Stimulated activated CD4-positive, alpha-beta T cell treated with anti-CD3 and anti-CD28 coated beads, TNF-alpha, amount 100 ng/mL, for 4 hours (primary cell): ENCODE data around the gene LRRC34.

Experiments used
- DNase-seq, 3 experiments: peaks; one replicate each; pipeline ENCODE4 v3.0.0-alpha.2; 2020; ENCODE audit warnings: low read depth in 3 of 3

The LRRC34 gene

DNA sequence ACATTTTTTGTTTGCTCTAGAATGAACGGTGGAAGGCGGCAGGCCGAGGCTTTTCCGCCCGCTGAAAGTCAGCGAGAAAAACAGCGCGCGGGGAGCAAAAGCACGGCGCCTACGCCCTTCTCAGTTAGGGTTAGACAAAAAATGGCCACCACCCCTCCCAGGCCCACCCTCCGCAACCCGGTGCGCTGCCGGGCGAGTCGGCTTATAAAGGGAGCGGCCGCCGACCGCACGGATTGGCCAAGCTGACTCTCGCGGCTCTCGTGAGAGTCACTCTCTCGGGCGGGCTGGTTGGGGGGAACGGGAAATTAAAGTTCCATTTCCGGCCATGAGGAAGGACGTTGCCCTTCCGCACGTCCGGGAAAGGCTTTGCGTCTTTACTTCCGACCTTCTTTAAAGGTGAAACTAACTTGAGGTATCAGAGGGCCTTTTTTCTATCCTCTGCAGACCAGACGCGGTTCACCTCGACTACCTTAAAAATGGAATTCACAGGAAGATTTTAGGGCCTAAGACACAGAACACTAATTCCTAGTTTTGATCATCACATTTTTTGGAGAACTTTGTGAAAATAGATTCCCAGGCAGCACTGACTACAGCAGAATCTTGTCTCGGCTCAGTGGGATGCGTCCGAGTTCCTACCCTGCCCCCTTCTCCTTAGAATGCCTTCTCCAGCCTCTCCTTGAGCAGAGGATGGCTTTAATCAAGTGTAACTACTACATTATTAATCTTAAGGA, 47.7 kb downstream of the LRRC34 start, which contains the start of gene TERC:
Gene TERC (minus strand): TSS at position 179 of the 731 bp plus-strand sequence.
- peak; percentile 80 to 86 (median 81) for DNase-seq

DNA sequence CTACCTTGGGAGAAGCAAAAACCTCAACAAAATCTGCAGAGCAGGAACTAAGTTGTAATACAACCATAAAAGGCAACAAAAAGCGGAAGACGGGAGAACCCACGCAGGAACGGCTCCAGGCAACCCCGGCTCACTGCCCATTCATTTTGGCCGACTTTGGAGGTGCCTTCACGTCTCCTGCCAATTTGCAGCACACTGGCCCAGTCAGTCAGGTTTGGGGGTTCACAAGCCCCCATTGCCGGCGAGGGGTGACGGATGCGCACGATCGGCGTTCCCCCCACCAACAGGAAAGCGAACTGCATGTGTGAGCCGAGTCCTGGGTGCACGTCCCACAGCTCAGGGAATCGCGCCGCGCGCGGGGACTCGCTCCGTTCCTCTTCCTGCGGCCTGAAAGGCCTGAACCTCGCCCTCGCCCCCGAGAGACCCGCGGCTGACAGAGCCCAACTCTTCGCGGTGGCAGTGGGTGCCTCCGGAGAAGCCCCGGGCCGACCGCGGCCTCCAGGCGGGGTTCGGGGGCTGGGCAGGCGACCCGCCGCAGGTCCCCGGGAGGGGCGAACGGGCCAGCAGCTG, 48.3 kb downstream of the LRRC34 start:
- peak; percentile 41 to 51 (median 42) for DNase-seq

DNA sequence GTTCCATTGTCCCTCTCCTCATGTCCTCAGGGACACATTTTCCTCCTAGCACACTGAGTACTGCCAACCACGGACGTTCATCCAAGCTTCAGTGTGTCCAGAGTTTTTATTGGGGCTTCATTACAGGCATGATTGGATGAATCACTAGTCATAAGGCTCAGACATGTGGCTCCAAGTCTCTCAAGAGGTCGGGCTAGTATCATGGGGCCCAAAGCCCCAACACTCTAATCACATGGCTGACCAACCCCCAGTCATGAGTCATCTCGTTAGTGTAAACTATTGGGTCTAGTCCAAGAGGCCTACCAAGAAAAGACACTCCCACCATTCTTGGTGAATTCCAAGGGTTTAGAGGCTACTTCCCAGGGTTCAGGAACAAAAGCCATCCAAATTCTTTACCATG, 52.2 kb downstream of the LRRC34 start:
- no peak for DNase-seq

DNA sequence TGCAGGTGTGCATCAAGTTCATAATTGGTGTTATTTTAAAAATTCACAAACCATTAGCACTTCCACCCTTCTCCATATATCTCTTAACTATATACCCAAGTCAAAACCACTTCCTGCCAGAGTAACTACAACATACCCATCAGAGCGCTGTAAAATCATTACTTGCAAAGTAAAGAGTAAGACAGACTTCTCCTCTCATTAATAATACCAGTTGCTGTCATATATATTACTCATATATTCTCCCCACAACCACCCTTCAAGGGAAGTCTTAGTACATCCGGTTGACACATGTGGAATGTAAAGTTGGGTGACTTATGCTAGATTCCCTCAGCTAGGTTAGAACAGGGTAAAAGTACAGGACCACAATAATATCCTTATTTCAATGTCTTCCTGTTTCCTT, 53.4 kb downstream of the LRRC34 start:
- no peak for DNase-seq

DNA sequence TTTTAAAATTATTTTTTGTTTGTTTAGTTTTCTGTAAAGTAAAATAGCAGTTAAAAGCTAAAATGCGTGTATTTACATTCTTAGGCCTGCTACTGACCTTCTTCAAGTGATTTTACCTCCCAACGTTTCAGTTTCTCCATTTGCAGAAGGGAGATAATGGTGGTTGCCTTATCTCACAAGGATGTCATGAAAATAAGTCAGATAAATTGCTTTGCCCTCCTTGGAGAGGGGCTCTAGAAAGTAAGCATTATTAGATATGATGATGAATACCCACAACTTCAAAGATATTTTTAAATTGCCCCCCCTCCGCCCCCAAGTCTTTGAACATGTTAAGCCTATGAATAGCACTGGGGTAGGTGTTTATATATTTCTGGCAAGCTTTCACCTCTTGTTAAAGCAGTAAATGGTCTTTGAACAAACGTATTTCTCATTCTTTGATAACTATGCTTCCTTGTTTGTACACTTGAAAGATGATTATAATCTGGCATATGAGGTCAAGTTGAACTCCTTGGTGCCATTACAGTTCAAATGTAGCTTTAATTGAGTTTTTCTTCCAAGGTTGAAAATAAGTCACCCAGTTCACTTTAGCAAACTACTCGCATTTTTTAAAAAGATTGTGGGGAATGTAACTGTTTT, 54.2 kb downstream of the LRRC34 start:
- DNase-seq, result no peak

DNA sequence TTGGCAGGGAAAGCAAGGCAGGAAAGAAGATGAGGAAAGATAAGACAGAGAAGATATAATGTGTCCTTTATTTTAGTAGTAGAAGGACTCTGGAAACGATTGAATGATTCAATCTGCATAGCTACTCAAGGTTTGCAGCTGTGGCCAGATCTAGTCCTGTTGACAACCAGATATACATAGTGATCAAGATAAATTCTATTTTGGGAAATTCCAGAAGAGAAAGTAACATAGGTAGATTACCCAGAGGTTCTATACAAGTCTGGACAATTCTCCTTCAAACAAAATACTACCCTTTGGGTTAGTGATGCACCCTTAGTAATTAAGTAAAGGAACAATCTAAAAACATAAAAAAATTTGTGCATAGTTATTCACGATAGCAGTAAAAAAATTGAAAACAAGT, 57.2 kb downstream of the LRRC34 start:
- no peak for DNase-seq

DNA sequence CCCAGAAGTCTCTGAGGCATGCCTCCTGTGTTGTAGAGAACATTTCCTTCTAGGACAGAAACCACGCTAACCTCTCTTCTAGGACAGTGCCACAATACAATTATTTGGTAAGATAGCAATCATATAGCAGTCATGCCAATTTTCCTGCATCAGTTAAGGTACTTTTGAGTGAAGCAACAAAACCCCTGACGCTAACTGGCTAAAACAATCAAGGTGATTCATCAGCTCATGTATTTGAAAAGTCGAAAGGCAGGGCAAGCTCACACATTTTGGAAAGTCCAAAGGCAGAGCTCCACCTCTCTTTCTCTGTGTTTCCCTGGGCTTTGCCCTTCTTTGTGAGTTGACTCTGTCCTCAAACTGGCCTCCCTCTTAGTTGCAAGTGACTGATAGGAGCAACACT, 58.0 kb downstream of the LRRC34 start:
- no peak for DNase-seq

DNA sequence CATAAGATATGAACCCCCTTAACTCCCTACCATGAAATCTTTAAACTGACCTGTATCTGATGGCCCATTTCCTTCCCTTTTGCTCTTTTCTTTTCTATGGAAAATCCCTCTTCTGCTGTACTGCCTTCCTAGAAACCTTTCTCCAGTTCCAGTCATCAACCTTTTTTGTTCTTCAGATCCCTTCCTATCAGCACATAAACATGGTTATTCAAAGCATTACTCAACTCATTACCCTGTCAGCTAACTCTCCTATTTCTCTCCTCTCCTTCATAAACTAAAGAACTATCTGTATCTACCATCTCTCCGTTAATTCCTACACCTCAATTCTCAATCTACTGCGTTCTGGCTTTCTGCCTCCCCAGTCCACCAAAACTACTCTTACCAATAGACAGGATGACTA, 60.8 kb downstream of the LRRC34 start:
- no peak for DNase-seq

DNA sequence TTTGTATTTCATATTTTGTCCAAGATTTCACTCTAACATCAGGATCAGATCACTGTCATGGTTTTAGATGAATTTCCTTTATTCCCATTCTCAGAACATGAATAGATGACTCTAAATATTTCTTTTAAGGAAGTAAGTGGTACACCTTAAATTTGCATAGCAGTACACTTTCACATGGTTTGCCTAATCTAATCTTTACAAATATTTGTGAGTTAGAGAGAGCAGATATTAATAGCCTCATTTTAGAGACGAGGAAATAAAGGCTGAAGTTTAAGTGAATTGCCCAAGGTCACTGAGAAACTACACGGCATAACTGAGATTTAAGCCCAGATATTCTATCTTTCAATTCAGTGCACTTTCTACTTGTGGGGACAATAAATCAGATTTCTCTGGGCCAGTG, 62.0 kb downstream of the LRRC34 start:
- DNase-seq, result no peak

DNA sequence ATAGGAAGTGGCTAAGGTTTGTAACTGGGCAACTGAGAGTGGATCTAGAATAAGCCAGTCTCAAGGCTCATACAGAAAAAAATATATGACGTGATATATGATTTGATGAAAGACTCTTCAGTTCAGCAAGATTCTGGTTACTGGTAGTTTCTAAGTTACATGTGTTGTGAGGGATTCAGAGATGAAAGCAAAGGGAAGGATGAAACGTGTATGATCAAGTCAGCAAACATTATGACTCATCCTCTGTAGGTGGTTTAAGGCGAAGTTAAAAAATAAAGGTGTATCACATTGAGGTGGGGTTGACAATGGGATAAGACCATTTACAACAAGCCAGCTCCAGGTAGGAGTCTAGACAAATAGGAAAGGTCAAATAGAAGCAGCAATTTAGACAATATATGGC, 64.0 kb downstream of the LRRC34 start:
- DNase-seq, result no peak

DNA sequence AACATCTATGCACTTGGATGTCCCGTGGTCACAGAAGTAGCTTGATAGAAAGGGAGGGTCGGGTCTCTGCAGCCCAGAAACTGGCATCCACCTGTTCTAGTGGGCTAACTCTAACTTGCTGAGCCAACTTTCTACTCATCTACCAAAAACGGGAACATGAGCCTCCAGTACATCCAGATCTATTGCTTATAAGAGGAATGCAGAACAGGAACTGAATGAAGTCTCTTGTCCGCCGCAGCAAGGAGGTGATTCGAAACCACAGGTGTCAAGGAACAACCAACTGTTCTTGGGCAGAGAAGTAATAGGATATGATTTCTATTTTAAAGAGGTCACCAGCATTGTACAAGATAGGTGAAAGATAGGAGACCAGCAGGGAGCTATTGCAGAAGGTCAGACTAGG, 65.8 kb downstream of the LRRC34 start:
- no peak for DNase-seq

DNA sequence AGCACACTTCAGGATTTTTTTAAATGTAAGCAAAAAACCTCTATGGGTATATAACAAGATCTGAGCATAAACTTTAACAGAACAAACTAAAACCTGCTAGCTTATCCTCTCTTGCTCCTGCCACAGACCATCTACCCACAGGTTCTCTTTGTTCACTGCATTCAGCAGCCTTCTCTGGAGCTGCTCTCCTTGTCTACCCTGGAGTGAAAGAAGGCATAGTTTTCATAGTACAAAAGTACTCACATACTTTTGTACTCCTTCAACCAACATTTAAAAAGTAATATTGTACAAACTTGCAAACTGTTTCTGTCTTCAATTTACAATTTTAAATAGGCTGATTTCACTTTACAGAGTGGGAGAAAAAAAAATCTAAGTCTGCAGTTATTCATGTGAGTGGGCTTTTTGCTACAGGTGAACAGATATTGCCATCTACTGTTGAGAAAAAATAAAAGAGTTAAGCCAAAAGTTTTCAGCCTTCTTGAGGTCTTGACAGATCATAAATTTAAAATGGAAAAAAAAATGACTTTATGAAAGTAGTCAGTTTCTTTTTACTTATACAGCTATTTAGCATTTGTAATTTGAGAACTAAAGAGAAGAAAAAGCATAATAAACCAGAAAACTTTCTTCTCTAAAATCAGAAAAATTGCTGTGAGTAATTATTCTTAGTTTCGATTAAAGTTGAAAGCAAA, 68.2 kb downstream of the LRRC34 start:
- no peak for DNase-seq
